EL (cell line): ENCODE results near the gene RALGAPB.
"Not testable (repeated sequence)": the region's sequence is repeated elsewhere in the genome, so short reads cannot be mapped to it uniquely, and the experiment has no call there.

Experiments
- DNase-seq: peaks from one replicate; pipeline ENCODE4 v3.0.0-alpha.2; 2016

The RALGAPB gene

GRCh38 chr20:38499366-38499765, 26.7 kb downstream of the RALGAPB start:
- DNase-seq: no peak

- no peak for DNase-seq
These were observed 29.3 kb downstream of the RALGAPB start for GRCh38 chr20:38501858-38502436.

GRCh38 chr20:38504368-38505090, 31.9 kb downstream of the RALGAPB start:
- DNase-seq: no peak

GRCh38 chr20:38505091-38505455, 32.4 kb downstream of the RALGAPB start:
- no peak for DNase-seq

- DNase-seq: not testable (repeated sequence)
These were observed 39.1 kb downstream of the RALGAPB start for GRCh38 chr20:38511726-38512125.

- no peak for DNase-seq
These were observed 41.5 kb downstream of the RALGAPB start for GRCh38 chr20:38514185-38514584.

- DNase-seq: no peak
These were observed 42.3 kb downstream of the RALGAPB start for GRCh38 chr20:38514947-38515346.

GRCh38 chr20:38515631-38516030, 43.0 kb downstream of the RALGAPB start:
- DNase-seq: no peak

GRCh38 chr20:38519426-38519825, 46.8 kb downstream of the RALGAPB start:
- DNase-seq: no peak

- DNase-seq: no peak
These were observed 47.6 kb downstream of the RALGAPB start for GRCh38 chr20:38520261-38520660.

- DNase-seq: peak; percentile 50
These were observed 51.1 kb downstream of the RALGAPB start for GRCh38 chr20:38523697-38524096.

- no peak for DNase-seq
These were observed 55.5 kb downstream of the RALGAPB start for GRCh38 chr20:38528167-38528566.

GRCh38 chr20:38531021-38531420, 58.4 kb downstream of the RALGAPB start:
- DNase-seq: no peak

- no peak for DNase-seq
These were observed 62.1 kb downstream of the RALGAPB start for GRCh38 chr20:38534756-38535155.

- peak; percentile 36 for DNase-seq
These were observed 63.7 kb downstream of the RALGAPB start for GRCh38 chr20:38536310-38536709.

GRCh38 chr20:38537176-38537575, 64.5 kb downstream of the RALGAPB start:
- no peak for DNase-seq

GRCh38 chr20:38538789-38539188, 66.1 kb downstream of the RALGAPB start:
- DNase-seq: no peak

- DNase-seq: no peak
These were observed 70.6 kb downstream of the RALGAPB start for GRCh38 chr20:38543014-38543906.

GRCh38 chr20:38545771-38546170, 73.1 kb downstream of the RALGAPB start:
- no peak for DNase-seq

- no peak for DNase-seq
These were observed 74.8 kb downstream of the RALGAPB start for GRCh38 chr20:38547288-38548085.

GRCh38 chr20:38548356-38549083, 75.9 kb downstream of the RALGAPB start:
- DNase-seq: no peak

GRCh38 chr20:38550274-38550673, 77.6 kb downstream of the RALGAPB start:
- no peak for DNase-seq
